PC-9 (cell line): ENCODE measurements around the gene ELL2.
"Not testable (repeated sequence)": the region's sequence is repeated elsewhere in the genome, so short reads cannot be mapped to it uniquely, and the experiment has no call there.

Experiments used
- EZH2 ChIP-seq: fragments of 200-600 bp; sonication (generic); IDR thresholded peaks from 2 replicates; pipeline ENCODE4 v1.8.0; 2017; ENCODE audit warnings: antibody characterized with exemption, low read depth
- TF ChIP-seq, protein P1 (sequence below): fragments of 200-600 bp; sonication (generic); conservative IDR thresholded peaks from 2 replicates; pipeline ENCODE4 v1.6.1; 2017; ENCODE audit warnings: mixed run types, antibody characterized with exemption, mild to moderate bottlenecking, moderate library complexity

DNA sequence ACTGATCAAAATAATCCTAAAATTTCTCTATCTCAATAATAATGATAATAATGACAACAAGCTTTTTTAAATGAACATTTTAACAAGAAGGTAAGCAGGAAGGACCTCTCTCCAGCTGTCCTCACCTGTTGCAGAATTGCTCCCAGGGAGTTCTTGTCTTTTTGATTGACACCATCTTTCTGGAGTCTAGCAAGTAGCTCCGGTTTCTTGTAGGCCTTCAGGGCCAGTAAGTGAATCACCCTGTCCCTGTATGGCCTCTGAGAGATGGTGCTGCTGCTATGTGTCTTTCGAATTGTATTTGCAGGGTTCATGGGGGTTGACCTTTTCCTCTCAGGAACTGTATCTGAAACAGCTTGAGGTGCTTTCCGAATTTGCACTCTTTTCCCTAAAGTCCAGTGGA lies 55.3 kb downstream of the ELL2 start:
- TF ChIP-seq, protein P1, sequence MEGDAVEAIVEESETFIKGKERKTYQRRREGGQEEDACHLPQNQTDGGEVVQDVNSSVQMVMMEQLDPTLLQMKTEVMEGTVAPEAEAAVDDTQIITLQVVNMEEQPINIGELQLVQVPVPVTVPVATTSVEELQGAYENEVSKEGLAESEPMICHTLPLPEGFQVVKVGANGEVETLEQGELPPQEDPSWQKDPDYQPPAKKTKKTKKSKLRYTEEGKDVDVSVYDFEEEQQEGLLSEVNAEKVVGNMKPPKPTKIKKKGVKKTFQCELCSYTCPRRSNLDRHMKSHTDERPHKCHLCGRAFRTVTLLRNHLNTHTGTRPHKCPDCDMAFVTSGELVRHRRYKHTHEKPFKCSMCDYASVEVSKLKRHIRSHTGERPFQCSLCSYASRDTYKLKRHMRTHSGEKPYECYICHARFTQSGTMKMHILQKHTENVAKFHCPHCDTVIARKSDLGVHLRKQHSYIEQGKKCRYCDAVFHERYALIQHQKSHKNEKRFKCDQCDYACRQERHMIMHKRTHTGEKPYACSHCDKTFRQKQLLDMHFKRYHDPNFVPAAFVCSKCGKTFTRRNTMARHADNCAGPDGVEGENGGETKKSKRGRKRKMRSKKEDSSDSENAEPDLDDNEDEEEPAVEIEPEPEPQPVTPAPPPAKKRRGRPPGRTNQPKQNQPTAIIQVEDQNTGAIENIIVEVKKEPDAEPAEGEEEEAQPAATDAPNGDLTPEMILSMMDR = not testable (repeated sequence)
- not testable (repeated sequence) for TF ChIP-seq EZH2
